HG03066 (cell line): ENCODE data around the gene ABCA4.

Source experiments
- ATAC-seq: cut with Tn5 transposase; IDR thresholded peaks from one replicate; pipeline ENCODE4 v1.9.1; 2021; ENCODE audit warnings: low read depth; ENCODE audit not compliant: unreplicated experiment

ABCA4 gene

GRCh38 chr1:94124538-94124937 lies 3.6 kb upstream of the ABCA4 start:
- no peak for ATAC-seq

- ATAC-seq: no peak
Measured at GRCh38 chr1:94122201-94122970, 1.4 kb upstream of the ABCA4 start.

GRCh38 chr1:94121411-94121821 lies 468 bp upstream of the ABCA4 start:
- no peak for ATAC-seq

GRCh38 chr1:94120570-94120901 lies 412 bp downstream of the ABCA4 start:
- ATAC-seq: no peak

DNA sequence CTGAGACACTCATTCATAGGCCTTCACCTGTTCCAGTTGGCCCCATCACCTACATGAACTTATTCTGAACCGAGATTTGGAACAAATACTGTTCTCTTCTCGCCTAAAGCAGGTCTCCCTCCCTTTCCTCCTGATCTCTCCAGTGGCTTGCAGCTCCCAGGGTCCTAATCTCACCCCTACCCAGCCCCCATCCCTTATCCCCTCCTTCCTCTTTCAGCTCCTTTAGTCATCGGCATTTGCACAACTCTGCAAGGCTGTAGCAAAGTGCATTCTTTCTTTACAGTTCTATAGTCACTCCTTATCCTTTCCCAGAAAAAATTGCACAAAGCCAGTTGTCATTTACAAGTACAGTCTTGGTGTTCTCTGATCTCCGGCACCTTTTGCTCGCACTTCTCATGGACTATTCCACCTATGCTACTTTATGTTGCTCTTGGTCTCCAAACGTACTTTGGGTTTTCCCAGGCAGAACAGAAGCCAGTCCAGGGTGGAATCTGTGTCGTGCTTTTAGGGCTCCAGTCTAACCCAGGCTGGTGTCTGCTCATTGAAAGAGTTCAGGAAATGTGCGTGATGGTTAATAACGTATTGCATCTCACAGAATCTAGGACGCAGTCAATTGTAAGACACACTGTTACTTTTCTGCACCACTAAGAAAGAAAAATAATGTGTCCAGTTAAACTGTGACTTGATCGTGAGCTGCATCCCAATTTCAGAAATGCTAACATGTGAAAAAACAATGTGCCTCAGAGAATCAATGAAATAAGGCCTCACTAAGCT lies 965 bp downstream of the ABCA4 start:
- no peak for ATAC-seq

GRCh38 chr1:94119306-94119705 lies 1.6 kb downstream of the ABCA4 start:
- ATAC-seq: no peak

DNA sequence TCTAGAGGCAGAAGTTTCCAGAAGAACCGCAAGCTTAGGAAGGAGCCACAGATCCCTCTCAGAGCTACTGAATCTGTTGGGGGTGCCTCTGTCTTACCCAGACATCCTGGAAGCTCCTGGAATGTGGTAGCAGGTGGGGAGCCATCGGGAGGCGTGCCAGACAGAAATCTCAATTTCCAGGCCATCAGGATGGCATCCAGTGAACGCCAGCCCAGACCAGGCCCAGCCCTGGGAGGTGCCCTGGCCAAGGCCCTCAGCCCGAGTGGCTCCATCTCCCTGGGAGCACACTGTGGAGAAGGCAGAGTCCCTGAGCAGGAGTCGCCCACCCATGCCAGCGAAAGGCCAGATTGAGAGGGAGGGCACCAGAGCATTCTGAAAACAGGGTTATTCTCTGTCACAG lies 2.5 kb downstream of the ABCA4 start:
- ATAC-seq: no peak

GRCh38 chr1:94118013-94118412 lies 2.9 kb downstream of the ABCA4 start:
- ATAC-seq: no peak

GRCh38 chr1:94117259-94117851 lies 3.6 kb downstream of the ABCA4 start:
- no peak for ATAC-seq

DNA sequence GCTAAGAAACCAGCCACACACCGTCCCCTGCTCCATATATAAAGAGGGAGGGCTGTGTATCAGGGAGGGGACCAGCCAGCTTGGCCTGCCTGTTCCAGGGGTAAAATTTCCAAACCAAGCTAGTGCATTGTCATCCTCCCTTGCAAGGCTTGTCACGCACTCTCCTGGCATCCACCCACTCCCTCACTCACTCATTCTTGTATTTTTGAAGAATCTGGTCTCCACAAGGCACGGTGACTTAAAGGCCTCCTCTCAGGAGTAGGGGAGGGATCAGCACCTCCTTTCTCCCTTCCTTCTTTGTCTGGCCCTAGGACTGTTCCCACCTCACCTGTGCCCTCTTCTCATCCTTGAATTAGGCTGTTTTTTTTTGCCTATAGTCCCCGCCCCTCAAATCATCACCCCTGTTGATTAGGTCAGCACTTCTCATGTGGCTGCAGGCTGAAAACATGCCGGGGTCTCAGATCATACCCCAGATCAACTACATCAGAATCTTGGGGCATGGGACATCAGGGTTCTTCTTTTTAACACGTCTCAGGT lies 5.0 kb downstream of the ABCA4 start:
- no peak for ATAC-seq

DNA sequence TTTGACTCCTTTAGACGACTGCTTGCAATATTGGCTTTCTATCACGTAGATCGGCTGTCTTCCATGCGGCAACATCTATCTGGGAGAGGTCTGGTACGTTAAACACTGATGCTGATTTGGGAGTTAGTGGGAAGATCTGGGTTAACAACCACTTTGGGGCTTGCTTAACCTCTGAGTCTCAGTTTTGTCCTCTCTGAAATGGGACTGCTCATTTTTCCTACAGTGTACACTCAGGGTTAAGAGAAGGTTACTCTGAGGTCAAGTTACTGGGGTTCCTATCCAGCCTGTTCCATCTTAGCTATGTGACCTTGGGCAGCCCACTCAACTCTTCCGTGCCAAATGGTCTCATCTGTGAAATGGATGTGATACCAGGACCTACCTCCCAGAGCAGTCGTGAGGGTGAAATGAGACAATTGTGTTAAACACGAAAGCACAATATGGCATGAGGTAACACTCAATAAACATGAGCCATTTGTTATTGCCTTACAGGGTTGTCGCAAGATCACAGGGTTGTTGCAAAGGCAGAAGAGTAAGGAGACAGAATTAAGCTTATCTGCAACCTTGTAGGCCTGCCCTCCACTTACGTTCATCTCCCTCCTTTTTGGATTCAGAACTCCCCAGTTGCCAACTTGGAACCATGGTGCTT lies 5.6 kb downstream of the ABCA4 start:
- ATAC-seq: no peak

- ATAC-seq: no peak
Measured at GRCh38 chr1:94113589-94114226, 7.2 kb downstream of the ABCA4 start.

- peak; percentile 63 for ATAC-seq
Measured at GRCh38 chr1:94111879-94112278, 9.1 kb downstream of the ABCA4 start.

- no peak for ATAC-seq
Measured at GRCh38 chr1:94110946-94111740, 9.8 kb downstream of the ABCA4 start.

DNA sequence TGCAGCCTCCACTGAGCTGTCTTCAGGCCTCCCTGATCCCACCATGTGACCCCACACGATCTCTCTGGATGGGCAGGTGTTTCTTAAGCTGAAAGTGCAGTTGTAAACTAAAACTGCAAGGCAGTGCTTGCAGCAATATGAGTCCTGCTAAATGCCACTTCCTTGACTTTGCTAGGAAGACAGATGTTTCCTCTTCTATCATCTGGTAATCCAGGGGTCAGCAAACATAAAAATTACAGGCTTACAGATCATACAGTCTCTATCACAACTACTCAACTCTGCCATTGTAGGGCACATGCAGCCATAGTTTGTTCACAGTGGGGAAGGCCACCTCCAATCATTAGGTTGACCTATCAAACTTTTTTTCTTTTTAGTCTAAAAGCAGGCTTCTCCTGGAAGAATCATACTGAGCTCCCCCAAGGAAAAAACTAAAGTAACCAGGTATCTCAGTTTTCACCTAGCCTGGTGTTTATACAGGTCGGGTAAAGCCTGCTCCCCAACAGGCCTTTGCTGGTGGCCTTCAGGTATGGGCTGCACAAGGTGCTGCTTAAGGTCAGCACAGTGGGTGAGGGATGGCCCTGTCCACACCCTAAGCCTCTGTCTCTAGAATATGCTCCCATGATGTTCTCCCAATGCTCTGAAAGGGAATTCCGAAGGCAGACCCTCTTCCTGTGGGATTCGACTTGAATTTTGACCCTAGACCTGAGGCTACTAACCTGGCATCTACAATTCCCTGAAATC lies 10.8 kb downstream of the ABCA4 start:
- ATAC-seq: no peak

GRCh38 chr1:94109478-94109877 lies 11.5 kb downstream of the ABCA4 start:
- no peak for ATAC-seq

GRCh38 chr1:94107141-94107540 lies 13.8 kb downstream of the ABCA4 start:
- no peak for ATAC-seq

DNA sequence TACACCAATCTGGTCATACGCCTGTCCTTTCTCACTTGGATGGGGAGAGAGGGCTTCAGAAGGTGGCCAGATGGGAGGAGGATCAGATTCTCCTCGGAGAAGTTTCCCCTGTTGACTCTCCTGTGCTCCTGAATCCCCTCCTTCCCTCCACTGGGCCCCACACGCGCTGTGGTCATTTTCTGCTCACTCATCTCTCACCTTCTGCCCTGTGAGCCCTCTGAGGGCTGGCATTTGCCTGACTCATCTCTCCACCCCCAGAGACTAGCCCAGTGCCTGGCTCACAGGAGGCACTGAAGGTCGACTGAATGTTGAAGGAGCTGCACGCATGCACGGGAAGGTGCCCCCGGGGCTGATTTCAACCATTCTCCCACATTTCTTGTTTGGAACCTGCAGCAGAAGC lies 14.2 kb downstream of the ABCA4 start:
- ATAC-seq: no peak

- no peak for ATAC-seq
Measured at GRCh38 chr1:94105957-94106529, 14.9 kb downstream of the ABCA4 start.
